SK-N-SH (cell line): ENCODE data around the gene HSPB1. TPM values are rescaled to one million over a fixed set of nuclear protein-coding genes. Genes with fewer than 3 reads are reported as not detected.

ENCODE experiments used
- CTCF ChIA-PET: fragments of 300-600, 350-600 bp; formaldehyde crosslinking; extraction: SDS; loops from one replicate; lab custom pipeline; 2021; lab: Yijun Ruan, JAX
- POLR2A ChIA-PET: fragments of 350-600 bp; sonication (Branson Sonifier 250); formaldehyde crosslinking; extraction: SDS; loops from one replicate; lab custom pipeline; 2020; ENCODE audit warnings: antibody characterized with exemption, inconsistent platforms; lab: Yijun Ruan, JAX
- DNase-seq: peaks from one replicate; pipeline ENCODE4 v3.0.0; 2012
- H2AFZ ChIP-seq: fragments of 200-600 bp; sonication (generic); 2 replicates; pipeline ENCODE4 v1.8.1; 2016; ENCODE audit warnings: antibody characterized with exemption, mild to moderate bottlenecking, low read depth
- H3F3A ChIP-seq: fragments of 200-600 bp; sonication (generic); replicated peaks from 2 replicates; pipeline ENCODE3; 2016; ENCODE audit warnings: antibody characterized with exemption, mild to moderate bottlenecking; ENCODE audit not compliant: insufficient read depth
- H3K27ac ChIP-seq, 2 experiments: fragments of 200-500 bp in 1 of 2; fragments of 200-600 bp in 1 of 2; sonication (Bioruptor generic) in 1 of 2; sonication (generic), shearing (Covaris generic) in 1 of 2; 2 replicates each; pipeline versions ENCODE4 v1.5.1 to v1.6.1; 2014 to 2016; ENCODE audit warnings: low read depth in 2 of 2, inconsistent platforms in 1 of 2, low read length in 1 of 2, mild to moderate bottlenecking in 1 of 2, mixed read lengths in 1 of 2
- H3K27me3 ChIP-seq: fragments of 200-600 bp; sonication (generic), shearing (Covaris generic); 2 replicates; pipeline ENCODE4 v1.6.1; 2016; ENCODE audit warnings: mixed run types; ENCODE audit not compliant: insufficient read depth
- H3K36me3 ChIP-seq, 2 experiments: fragments of 200-500 bp in 1 of 2; fragments of 200-600 bp in 1 of 2; sonication (Bioruptor generic) in 1 of 2; sonication (generic) in 1 of 2; replicated peaks in 1 of 2; 2 replicates each; pipeline versions ENCODE3 to v1.5.1; 2014 to 2016; ENCODE audit warnings: low read length in 1 of 2, mild to moderate bottlenecking in 1 of 2; ENCODE audit not compliant: insufficient read depth in 2 of 2, control insufficient read depth in 1 of 2
- H3K4me1 ChIP-seq, 2 experiments: fragments of 200-500 bp in 1 of 2; fragments of 200-600 bp in 1 of 2; sonication (Bioruptor generic) in 1 of 2; sonication (generic), shearing (Covaris generic) in 1 of 2; 2 replicates each; pipeline versions ENCODE4 v1.5.1 to v1.6.1; 2014 to 2016; ENCODE audit warnings: low read depth in 1 of 2, low read length in 1 of 2, mixed run types in 1 of 2; ENCODE audit not compliant: insufficient read depth in 2 of 2, control insufficient read depth in 1 of 2
- H3K4me2 ChIP-seq: fragments of 200-600 bp; sonication (generic), shearing (Covaris generic); 2 replicates; pipeline ENCODE4 v1.6.1; 2017; ENCODE audit warnings: mixed run types
- H3K4me3 ChIP-seq, 2 experiments: fragments of 200-500 bp in 1 of 2; fragments of 200-600 bp in 1 of 2; sonication (Bioruptor generic) in 1 of 2; sonication (generic), shearing (Covaris generic) in 1 of 2; 2 replicates each; pipeline versions ENCODE4 v1.5.1 to v1.8.1; 2014 to 2016; ENCODE audit warnings: low read depth in 2 of 2, inconsistent platforms in 1 of 2, low read length in 1 of 2, mild to moderate bottlenecking in 1 of 2, mixed read lengths in 1 of 2, moderate library complexity in 1 of 2
- H3K79me2 ChIP-seq: fragments of 200-600 bp; sonication (generic); 2 replicates; pipeline ENCODE4 v1.8.1; 2017; ENCODE audit warnings: mild to moderate bottlenecking; ENCODE audit not compliant: insufficient read depth
- H3K9ac ChIP-seq: fragments of 200-600 bp; sonication (generic); 2 replicates; pipeline ENCODE4 v1.6.1; 2017; ENCODE audit warnings: mixed run types
- H3K9me2 ChIP-seq: fragments of 200-600 bp; sonication (generic); 2 replicates; pipeline ENCODE4 v1.6.1; 2017; ENCODE audit warnings: mixed run types
- H3K9me3 ChIP-seq: fragments of 200-600 bp; sonication (generic); 2 replicates; pipeline ENCODE4 v1.6.1; 2017; ENCODE audit warnings: mixed run types, mild to moderate bottlenecking, moderate library complexity
- H4K20me1 ChIP-seq: fragments of 200-600 bp; sonication (generic); 2 replicates; pipeline ENCODE4 v1.6.1; 2017; ENCODE audit warnings: mild to moderate bottlenecking, mixed run types; ENCODE audit not compliant: insufficient read depth
- CHD2 ChIP-seq: fragments of 150-350 bp; IDR thresholded peaks from 2 replicates; pipeline ENCODE4 v1.6.1; 2018; ENCODE audit warnings: low read length; ENCODE audit not compliant: partially characterized antibody
- CTCF ChIP-seq: fragments of 200-600 bp; sonication (generic); IDR thresholded peaks from 2 replicates; pipeline ENCODE4 v1.6.1; 2017; ENCODE audit warnings: antibody characterized with exemption, mild to moderate bottlenecking, moderate library complexity
- EP300 ChIP-seq, 2 experiments: IDR thresholded peaks; 2 replicates each; pipeline versions ENCODE4 v1.4.0 to v1.6.1; 2012; ENCODE audit warnings: borderline replicate concordance in 1 of 2, low read depth in 1 of 2, low read length in 1 of 2
- FOSL2 ChIP-seq: IDR thresholded peaks from 2 replicates; pipeline ENCODE4 v1.4.0; 2012; ENCODE audit warnings: low read depth, mild to moderate bottlenecking, moderate library complexity, borderline replicate concordance
- FOXJ3 ChIP-seq: sonication (generic); formaldehyde crosslinking; IDR thresholded peaks from 2 replicates; pipeline ENCODE4 v1.5.1; 2020; ENCODE audit warnings: mild to moderate bottlenecking, missing genetic modification reagents
- FOXM1 ChIP-seq: IDR thresholded peaks from 2 replicates; pipeline ENCODE4 v1.4.0; 2012; ENCODE audit warnings: low read depth, mild to moderate bottlenecking
- GABPA ChIP-seq: IDR thresholded peaks from 2 replicates; pipeline ENCODE4 v1.4.0; 2012; ENCODE audit warnings: low read depth, mild to moderate bottlenecking
- GATA2 ChIP-seq: sonication (generic); formaldehyde crosslinking; IDR thresholded peaks from 2 replicates; pipeline ENCODE4 v1.5.0; 2020; ENCODE audit warnings: mild to moderate bottlenecking, missing genetic modification reagents
- IRF3 ChIP-seq: fragments of 150-350 bp; IDR thresholded peaks from 2 replicates; pipeline ENCODE4 v1.6.1; 2016; ENCODE audit warnings: mild to moderate bottlenecking, low read depth, low read length
- JUND ChIP-seq: IDR thresholded peaks from 2 replicates; pipeline ENCODE4 v1.4.0; 2012
- MAX ChIP-seq: IDR thresholded peaks from 2 replicates; pipeline ENCODE4 v1.4.0; 2012; ENCODE audit warnings: low read depth
- MEF2A ChIP-seq: IDR thresholded peaks from 2 replicates; pipeline ENCODE4 v1.4.0; 2012; ENCODE audit warnings: low read depth, borderline replicate concordance
- POLR2AphosphoS5 ChIP-seq: IDR thresholded peaks from 2 replicates; pipeline ENCODE4 v1.6.1; 2012; ENCODE audit warnings: low read depth, low read length
- RCOR1 ChIP-seq: fragments of 150-350 bp; IDR thresholded peaks from 2 replicates; pipeline ENCODE4 v1.6.1; 2017; ENCODE audit warnings: antibody characterized with exemption, low read length
- REST ChIP-seq: IDR thresholded peaks from 2 replicates; pipeline ENCODE4 v1.6.1; 2012; ENCODE audit warnings: mild to moderate bottlenecking, low read depth, low read length, moderate library complexity
- SIN3A ChIP-seq: IDR thresholded peaks from 2 replicates; pipeline ENCODE4 v1.6.1; 2012; ENCODE audit warnings: low read depth, mild to moderate bottlenecking, low read length, moderate library complexity, borderline replicate concordance
- TCF12 ChIP-seq: IDR thresholded peaks from 2 replicates; pipeline ENCODE4 v1.4.0; 2012
- USF2 ChIP-seq: fragments of 150-350 bp; IDR thresholded peaks from 2 replicates; pipeline ENCODE4 v1.6.1; 2017; ENCODE audit warnings: antibody characterized with exemption, low read length, low read depth, borderline replicate concordance
- YY1 ChIP-seq: IDR thresholded peaks from 2 replicates; pipeline ENCODE4 v1.4.0; 2012; ENCODE audit warnings: low read depth, mild to moderate bottlenecking
- ZBTB33 ChIP-seq: IDR thresholded peaks from 2 replicates; pipeline ENCODE4 v1.4.0; 2012; ENCODE audit warnings: low read depth, borderline replicate concordance
- WGBS: methylation state at CpG from one replicate; pipeline ENCODE4 v1.1.6; 2017; ENCODE audit warnings: low lambda C conversion rate; 5-methylcytosine and 5-hydroxymethylcytosine counted together
- polyA plus RNA-seq, 3 experiments: library from polyadenylated mRNA; depleted of rRNA; stranded (reverse); fragments of >200 nt; gene quantifications; 2 replicates each; pipeline ENCODE4 v1.2.3, GENCODE V29; 2012

HSPB1 gene
- polyA plus RNA-seq (2012; rRNA removed), result 439 and 824 TPM in 2 replicates
- polyA plus RNA-seq (2012; cell fraction: cytosol; rRNA removed), result 324 and 487 TPM in 2 replicates
- polyA plus RNA-seq (2012; cell fraction: nucleus; rRNA removed), result 369 and 776 TPM in 2 replicates

- Histone ChIP-seq H3K4me1 (peaks cover 18 to 21% of the 10 kb centered on the region in 2 experiments; a peak in 2 of 4 replicates), H2AFZ (peak within 1 kb of the TSS; percentile 75), H3K79me2 (peaks cover 24% of the 10 kb centered on the region), H3F3A (peaks cover 17% of the 10 kb centered on the region), H3K36me3 (peaks cover 3 to 10% of the 10 kb centered on the region in 2 experiments), H3K4me2 (peak within 1 kb of the TSS; percentile 87), H3K9me2 (no peaks in the 10 kb centered on the region), H3K27me3 (no peaks in the 10 kb centered on the region), H4K20me1 (peaks cover 8% of the 10 kb centered on the region), H3K9me3 (no peaks in the 10 kb centered on the region), H3K27ac (peak within 1 kb of the TSS; percentile 71 to 86), H3K9ac (peak within 1 kb of the TSS; percentile 88), H3K4me3 (peak within 1 kb of the TSS; percentile 63 to 96)
- CTCF ChIA-PET, result interaction anchor here (0.6 to 31.3 kb wide), 6 partner anchors 9 to 125 kb away, joined by 3 to 774 read pairs (median 6); partner anchors contain the start of gene YWHAG
- 1% methylated on average over 55 of the region's 75 CpGs for WGBS
- DNase-seq, result peak; percentile 93
- POLR2A ChIA-PET, result interaction anchor here (0.7 to 2.4 kb wide), 7 partner anchors 9 to 117 kb away, joined by 3 to 10 read pairs (median 3); partner anchors contain the start of gene YWHAG
- TF ChIP-seq CHD2 (peak; percentile 82), FOXJ3 (peak; percentile 50; the same call in 1 of the 2 replicates), FOXM1 (no peak), TCF12 (peak; percentile 48; the same call in 1 of the 2 replicates), USF2 (no peak), JUND (no peak), POLR2AphosphoS5 (peak; percentile 99), SIN3A (0 out of 2 replicates have a peak, but pooled peaks have one; percentile 22), GATA2 (CRISPR knock-in tag) (no peak), ZBTB33 (no peak), IRF3 (no peak), REST (0 out of 2 replicates have a peak, but pooled peaks have one; percentile 39), YY1 (peak; percentile 71; the same call in 1 of the 2 replicates), MEF2A (peak; percentile 95), MAX (peak; percentile 97), FOSL2 (no peak), GABPA (no peak), EP300 (IDR thresholded peaks at IDR 0.05; ENCODE audit: borderline replicate concordance in 1 of 2, low read depth in 1 of 2, low read length in 1 of 2) (peak; percentile 44 to 93; a peak in 3 of 4 replicates), CTCF (0 out of 2 replicates have a peak, but pooled peaks have one; percentile 21), RCOR1 (peak; percentile 73; the same call in 1 of the 2 replicates)
Observed at GRCh38 chr7:76302347-76303201, at the start of gene HSPB1. Gene HSPB1 (plus strand): TSS chr7:76302673. CDS start chr7:76302713, 40 bp downstream.
